ENCODE data around the gene NR2C2. TPM values are rescaled to one million over a fixed set of nuclear protein-coding genes. Genes with fewer than 3 reads are reported as not detected.

NR2C2 gene
- total RNA-seq, 1 donor from 2014 or later: 74.1 TPM

- H3K27me3 Mint-ChIP-seq (ENCODE audit: low read depth): no peaks in the 10 kb centered on the region
- H3K27ac Mint-ChIP-seq: no peak overlapping the region
- H3K9me3 Mint-ChIP-seq: no peaks in the 10 kb centered on the region
- DNase-seq (ENCODE audit: low spot score in 2 of 2, unreplicated experiment in 2 of 2): no peak
- peak overlapping the region; percentile 98 for H3K4me3 Mint-ChIP-seq
- H3K36me3 Mint-ChIP-seq: peaks cover 21% of the 10 kb centered on the region
- TF ChIP-seq, protein P1, sequence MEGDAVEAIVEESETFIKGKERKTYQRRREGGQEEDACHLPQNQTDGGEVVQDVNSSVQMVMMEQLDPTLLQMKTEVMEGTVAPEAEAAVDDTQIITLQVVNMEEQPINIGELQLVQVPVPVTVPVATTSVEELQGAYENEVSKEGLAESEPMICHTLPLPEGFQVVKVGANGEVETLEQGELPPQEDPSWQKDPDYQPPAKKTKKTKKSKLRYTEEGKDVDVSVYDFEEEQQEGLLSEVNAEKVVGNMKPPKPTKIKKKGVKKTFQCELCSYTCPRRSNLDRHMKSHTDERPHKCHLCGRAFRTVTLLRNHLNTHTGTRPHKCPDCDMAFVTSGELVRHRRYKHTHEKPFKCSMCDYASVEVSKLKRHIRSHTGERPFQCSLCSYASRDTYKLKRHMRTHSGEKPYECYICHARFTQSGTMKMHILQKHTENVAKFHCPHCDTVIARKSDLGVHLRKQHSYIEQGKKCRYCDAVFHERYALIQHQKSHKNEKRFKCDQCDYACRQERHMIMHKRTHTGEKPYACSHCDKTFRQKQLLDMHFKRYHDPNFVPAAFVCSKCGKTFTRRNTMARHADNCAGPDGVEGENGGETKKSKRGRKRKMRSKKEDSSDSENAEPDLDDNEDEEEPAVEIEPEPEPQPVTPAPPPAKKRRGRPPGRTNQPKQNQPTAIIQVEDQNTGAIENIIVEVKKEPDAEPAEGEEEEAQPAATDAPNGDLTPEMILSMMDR (IDR thresholded peaks at IDR 0.05; ENCODE audit: unreplicated experiment): no peak
- peaks cover 19% of the 10 kb centered on the region for H3K4me1 Mint-ChIP-seq
These were observed 115.9 kb downstream of the NR2C2 start for GRCh38 chr3:15063238-15063637.

DNA sequence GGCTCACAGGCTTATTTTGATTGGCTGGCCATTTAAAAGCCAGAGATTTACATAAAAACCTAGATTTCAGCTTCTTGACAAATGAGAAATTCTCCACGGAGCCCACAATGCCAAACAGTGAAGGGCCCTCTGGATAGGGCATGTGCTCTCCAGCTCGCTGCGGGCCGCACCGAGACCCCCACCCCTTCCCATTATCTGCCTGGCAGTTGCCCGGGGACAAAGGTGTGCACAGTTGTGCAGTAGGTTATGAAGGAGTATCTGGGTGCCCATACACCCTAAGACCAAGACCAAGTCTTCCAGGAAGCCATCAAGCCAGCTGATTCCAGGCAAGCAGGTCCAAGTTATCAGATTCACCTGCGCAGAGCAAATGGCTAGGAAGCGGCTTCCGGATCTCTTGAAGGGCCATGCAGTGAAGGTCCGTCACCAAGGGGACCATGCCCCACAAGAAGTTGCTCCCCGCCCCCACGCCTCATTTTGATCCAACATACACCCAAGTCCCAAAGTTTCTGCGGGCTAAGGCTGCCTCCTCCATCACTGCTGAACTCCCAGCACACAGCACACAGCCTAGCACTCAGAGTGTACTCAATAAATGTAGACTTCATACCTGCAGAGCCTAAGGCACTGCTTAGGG is 116.4 kb downstream of the NR2C2 start:
- Mint-ChIP-seq H3K36me3 (peaks cover 16% of the 10 kb centered on the region), H3K4me3 (peak overlapping the region; percentile 98), H3K9me3 (no peaks in the 10 kb centered on the region), H3K4me1 (peaks cover 19% of the 10 kb centered on the region), H3K27me3 (ENCODE audit: low read depth) (no peaks in the 10 kb centered on the region), H3K27ac (peak overlapping the region; percentile 30)
- DNase-seq (ENCODE audit: low spot score in 2 of 2, unreplicated experiment in 2 of 2): no peak
- TF ChIP-seq, protein P1 (IDR thresholded peaks at IDR 0.05; ENCODE audit: unreplicated experiment): no peak

GRCh38 chr3:15064299-15064834 is 117.0 kb downstream of the NR2C2 start:
- TF ChIP-seq, protein P1 (IDR thresholded peaks at IDR 0.05; ENCODE audit: unreplicated experiment): no peak
- H3K36me3 Mint-ChIP-seq: peaks cover 14% of the 10 kb centered on the region
- H3K4me3 Mint-ChIP-seq: peak overlapping the region; percentile 98
- H3K9me3 Mint-ChIP-seq: no peaks in the 10 kb centered on the region
- no peaks in the 10 kb centered on the region for H3K27me3 Mint-ChIP-seq (ENCODE audit: low read depth)
- peak overlapping the region; percentile 71 for H3K27ac Mint-ChIP-seq
- H3K4me1 Mint-ChIP-seq: peaks cover 19% of the 10 kb centered on the region
- DNase-seq (ENCODE audit: low spot score in 2 of 2, unreplicated experiment in 2 of 2): no peak

GRCh38 chr3:15064835-15065549 is 117.6 kb downstream of the NR2C2 start, which contains the start of gene MRPS25:
Gene MRPS25 (minus strand): TSS chr3:15065315. CDS start chr3:15065194, 121 bp downstream.
- H3K9me3 Mint-ChIP-seq: no peaks in the 10 kb centered on the region
- TF ChIP-seq, protein P1 (IDR thresholded peaks at IDR 0.05; ENCODE audit: unreplicated experiment): no peak

DNA sequence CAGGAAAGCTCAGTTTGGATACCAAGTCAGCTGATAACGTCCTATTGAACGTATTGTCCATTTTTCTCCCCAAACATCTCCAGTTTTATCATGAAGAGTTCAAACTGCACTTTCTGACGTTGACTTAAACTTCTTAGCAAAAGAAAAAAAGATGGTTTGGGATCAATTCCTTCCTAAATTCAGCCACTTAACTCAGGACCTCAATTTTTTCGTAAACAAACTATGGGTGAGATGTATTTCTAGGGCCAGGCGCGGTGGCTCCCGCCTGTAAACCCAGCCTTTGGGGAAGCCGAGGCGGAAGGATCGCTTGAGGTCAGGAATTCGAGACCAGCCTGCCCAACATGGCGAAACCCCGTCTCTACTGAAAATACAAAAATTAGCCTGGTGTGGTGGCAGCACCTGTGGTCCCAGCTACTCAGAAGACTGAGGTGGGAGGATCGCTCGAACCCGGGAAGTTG is 118.2 kb downstream of the NR2C2 start:
- Mint-ChIP-seq H3K36me3 (peaks cover 9% of the 10 kb centered on the region), H3K9me3 (no peaks in the 10 kb centered on the region), H3K27ac (no peak overlapping the region), H3K27me3 (ENCODE audit: low read depth) (no peaks in the 10 kb centered on the region), H3K4me1 (peaks cover 19% of the 10 kb centered on the region), H3K4me3 (peak overlapping the region; percentile 98)
- TF ChIP-seq, protein P1 (IDR thresholded peaks at IDR 0.05; ENCODE audit: unreplicated experiment): no peak
- no peak for DNase-seq (ENCODE audit: low spot score in 2 of 2, unreplicated experiment in 2 of 2)

More at GRCh38 chr3:15064835-15065549, 117.6 kb downstream of the NR2C2 start, which contains the start of gene MRPS25:
- peak; percentile 79 to 87 for DNase-seq (ENCODE audit: low spot score in 2 of 2, unreplicated experiment in 2 of 2)
- no peaks in the 10 kb centered on the region for H3K27me3 Mint-ChIP-seq (ENCODE audit: low read depth)
- peaks cover 19% of the 10 kb centered on the region for H3K4me1 Mint-ChIP-seq
- peak within 1 kb of the TSS; percentile 97 for H3K27ac Mint-ChIP-seq
- peaks cover 9% of the 10 kb centered on the region for H3K36me3 Mint-ChIP-seq
- peak within 1 kb of the TSS; percentile 98 for H3K4me3 Mint-ChIP-seq
